OCI-LY7 (cell line): ENCODE data around the gene ZNF526. TPM values are rescaled to one million over a fixed set of nuclear protein-coding genes. Genes with fewer than 3 reads are reported as not detected.
"Not testable (repeated sequence)": the region's sequence is repeated elsewhere in the genome, so short reads cannot be mapped to it uniquely, and the experiment has no call there.

Experiments used
- BruUV-seq: library from RNA; stranded (reverse); fragments of 400-500 nt; replicated peaks from 2 replicates; lab custom pipeline; 2021; lab: Mats Ljungman, UMichigan
- CTCF ChIA-PET: fragments of 300-600 bp; sonication (Branson Sonifier 250); formaldehyde crosslinking; loops from one replicate; lab custom pipeline; 2022; ENCODE audit warnings: antibody characterized with exemption; ENCODE audit not compliant: unreplicated experiment; lab: Charles Lee
- POLR2A ChIA-PET: fragments of 300-600 bp; sonication (Branson Sonifier 250); formaldehyde crosslinking; loops from one replicate; lab custom pipeline; 2022; ENCODE audit warnings: antibody characterized with exemption; lab: Charles Lee
- DNase-seq: peaks from one replicate; pipeline ENCODE4 v3.0.0-alpha.2; 2015; ENCODE audit warnings: low spot score
- H2AFZ ChIP-seq: fragments of 200-600 bp; sonication (generic), shearing (Covaris generic); 2 replicates; pipeline ENCODE4 v1.6.1; 2014; ENCODE audit warnings: mild to moderate bottlenecking, antibody characterized with exemption, low read length, moderate library complexity
- H3K27ac ChIP-seq: fragments of 200-600 bp; sonication (generic); 2 replicates; pipeline ENCODE4 v1.5.1; 2014; ENCODE audit warnings: mixed run types, low read depth, mild to moderate bottlenecking, moderate library complexity, low read length, inconsistent platforms; ENCODE audit not compliant: poor library complexity, severe bottlenecking
- H3K36me3 ChIP-seq: fragments of 200-600 bp; sonication (generic); 2 replicates; pipeline ENCODE4 v1.6.1; 2014; ENCODE audit warnings: mild to moderate bottlenecking, antibody characterized with exemption, low read length, moderate library complexity, mixed read lengths; ENCODE audit not compliant: insufficient read depth
- H3K4me1 ChIP-seq: fragments of 200-600 bp; sonication (generic); 2 replicates; pipeline ENCODE4 v1.5.1; 2014; ENCODE audit warnings: mild to moderate bottlenecking, low read length; ENCODE audit not compliant: insufficient read depth, poor library complexity, severe bottlenecking
- H3K4me2 ChIP-seq: fragments of 200-600 bp; sonication (generic); 2 replicates; pipeline ENCODE4 v1.6.1; 2014; ENCODE audit warnings: mild to moderate bottlenecking, low read length
- H3K4me3 ChIP-seq: fragments of 200-600 bp; sonication (generic); 2 replicates; pipeline ENCODE4 v1.5.1; 2014; ENCODE audit warnings: mild to moderate bottlenecking, low read depth, low read length; ENCODE audit not compliant: poor library complexity, severe bottlenecking
- H3K79me2 ChIP-seq: fragments of 200-600 bp; sonication (generic); 2 replicates; pipeline ENCODE4 v1.6.1; 2016; ENCODE audit warnings: low read depth, mild to moderate bottlenecking, low read length, moderate library complexity, mixed read lengths; ENCODE audit not compliant: insufficient read depth
- H3K9me2 ChIP-seq: fragments of 200-600 bp; sonication (generic); 2 replicates; pipeline ENCODE4 v1.6.1; 2016; ENCODE audit warnings: mild to moderate bottlenecking, low read length, mixed read lengths; ENCODE audit not compliant: insufficient read depth
- H3K9me3 ChIP-seq: fragments of 200-600 bp; sonication (generic); 2 replicates; pipeline ENCODE4 v1.6.1; 2014; ENCODE audit warnings: mild to moderate bottlenecking, mixed run types, low read length, mixed read lengths
- H4K20me1 ChIP-seq: fragments of 200-600 bp; sonication (generic); 2 replicates; pipeline ENCODE4 v1.6.1; 2014; ENCODE audit warnings: mild to moderate bottlenecking, antibody characterized with exemption, low read length, moderate library complexity, mixed read lengths; ENCODE audit not compliant: insufficient read depth
- EZH2phosphoT487 ChIP-seq: fragments of 200-600 bp; sonication (generic); IDR thresholded peaks from 2 replicates; pipeline ENCODE4 v1.6.1; 2018; ENCODE audit warnings: low read depth, borderline replicate concordance, mild to moderate bottlenecking, mixed run types, antibody characterized with exemption, low read length, moderate library complexity, mixed read lengths
- intact Hi-C: fragments of 100-400 bp; cut with micrococcal nuclease; formaldehyde crosslinking; loops from one replicate; pipeline ENCODE4 v1.10.0; 2022; ENCODE audit not compliant: unreplicated experiment
- total RNA-seq, 2 experiments: library from RNA; depleted of rRNA in 1 of 2; stranded (reverse); fragments of >200 nt in 1 of 2; shearing (Covaris generic) in 1 of 2; gene quantifications; 2 replicates each; pipeline ENCODE4 v1.2.3, GENCODE V29; 2014 to 2022
- TF ChIP-seq, protein P1 (sequence below): fragments of 200-600 bp; sonication (generic); conservative IDR thresholded peaks from 2 replicates; pipeline ENCODE4 v1.5.1; 2014; ENCODE audit warnings: mild to moderate bottlenecking, antibody characterized with exemption, low read length, moderate library complexity, mixed read lengths

ZNF526 gene
- total RNA-seq, 2 experiments from 2014 or later: 9.0 to 12.7 TPM

DNA sequence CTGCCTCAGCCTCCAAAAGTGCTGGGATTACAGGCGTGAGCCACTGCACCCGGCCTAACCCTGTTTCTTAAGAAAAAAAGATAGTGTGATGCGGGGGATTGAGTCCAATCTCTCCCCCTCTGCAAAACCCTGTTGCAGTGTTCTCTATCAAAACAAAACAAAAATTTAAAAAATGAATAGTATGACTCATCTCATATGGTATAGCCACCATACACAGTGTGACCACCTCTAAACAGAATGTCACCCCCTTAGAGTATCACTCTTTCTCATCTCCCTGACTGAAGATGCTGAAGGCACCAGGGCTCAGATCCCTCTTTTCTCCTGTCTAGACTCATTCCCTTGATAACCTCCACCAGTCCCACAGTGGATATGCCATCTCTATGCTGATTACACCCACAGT is 41.7 kb downstream of the ZNF526 start:
- no peak overlapping the region for H3K4me2 ChIP-seq
- BruUV-seq: no TSS peak
- no peaks in the 10 kb centered on the region for H3K79me2 ChIP-seq
- H3K9me2 ChIP-seq: no peaks in the 10 kb centered on the region
- ChIA-PET POLR2A (no interaction called here), CTCF (no interaction called here)
- intact Hi-C loops: no loop called here
- TF ChIP-seq, protein P1, sequence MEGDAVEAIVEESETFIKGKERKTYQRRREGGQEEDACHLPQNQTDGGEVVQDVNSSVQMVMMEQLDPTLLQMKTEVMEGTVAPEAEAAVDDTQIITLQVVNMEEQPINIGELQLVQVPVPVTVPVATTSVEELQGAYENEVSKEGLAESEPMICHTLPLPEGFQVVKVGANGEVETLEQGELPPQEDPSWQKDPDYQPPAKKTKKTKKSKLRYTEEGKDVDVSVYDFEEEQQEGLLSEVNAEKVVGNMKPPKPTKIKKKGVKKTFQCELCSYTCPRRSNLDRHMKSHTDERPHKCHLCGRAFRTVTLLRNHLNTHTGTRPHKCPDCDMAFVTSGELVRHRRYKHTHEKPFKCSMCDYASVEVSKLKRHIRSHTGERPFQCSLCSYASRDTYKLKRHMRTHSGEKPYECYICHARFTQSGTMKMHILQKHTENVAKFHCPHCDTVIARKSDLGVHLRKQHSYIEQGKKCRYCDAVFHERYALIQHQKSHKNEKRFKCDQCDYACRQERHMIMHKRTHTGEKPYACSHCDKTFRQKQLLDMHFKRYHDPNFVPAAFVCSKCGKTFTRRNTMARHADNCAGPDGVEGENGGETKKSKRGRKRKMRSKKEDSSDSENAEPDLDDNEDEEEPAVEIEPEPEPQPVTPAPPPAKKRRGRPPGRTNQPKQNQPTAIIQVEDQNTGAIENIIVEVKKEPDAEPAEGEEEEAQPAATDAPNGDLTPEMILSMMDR: no peak
- no peak for TF ChIP-seq EZH2phosphoT487
- no peaks in the 10 kb centered on the region for H3K36me3 ChIP-seq
- no peak overlapping the region for H3K4me3 ChIP-seq
- DNase-seq: no peak
- no peaks in the 10 kb centered on the region for H4K20me1 ChIP-seq
- H3K4me1 ChIP-seq: no peaks in the 10 kb centered on the region
- H3K9me3 ChIP-seq: no peaks in the 10 kb centered on the region
- no peak overlapping the region for H3K27ac ChIP-seq
- H2AFZ ChIP-seq: no peak overlapping the region

DNA sequence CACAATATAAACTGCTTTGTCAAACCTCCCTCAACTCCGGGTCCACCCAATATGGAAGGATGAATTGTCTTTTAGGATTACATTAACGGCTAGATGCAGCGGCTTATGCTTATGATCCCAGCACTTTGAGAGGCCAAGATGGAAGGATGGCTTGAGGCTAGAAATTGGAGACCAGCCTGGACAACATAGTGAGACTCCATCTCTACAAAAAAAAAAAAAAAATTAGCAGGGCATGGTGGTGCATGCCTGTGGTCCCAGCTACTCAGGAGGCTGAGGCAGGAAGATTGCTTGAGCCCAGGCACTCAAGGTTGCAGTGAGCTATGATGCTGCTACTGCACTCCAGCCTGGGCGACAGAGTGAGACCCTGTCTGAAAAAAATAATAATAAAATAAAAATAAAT is 46.0 kb downstream of the ZNF526 start:
- H3K9me2 ChIP-seq, POLR2A ChIA-PET, CTCF ChIA-PET, H3K9me3 ChIP-seq, H4K20me1 ChIP-seq, H2AFZ ChIP-seq, DNase-seq, H3K36me3 ChIP-seq, H3K4me3 ChIP-seq, intact Hi-C loops, H3K27ac ChIP-seq, H3K79me2 ChIP-seq, BruUV-seq, H3K4me2 ChIP-seq: not testable (repeated sequence)
- H3K4me1 ChIP-seq: peaks cover 25% of the 10 kb centered on the region

DNA sequence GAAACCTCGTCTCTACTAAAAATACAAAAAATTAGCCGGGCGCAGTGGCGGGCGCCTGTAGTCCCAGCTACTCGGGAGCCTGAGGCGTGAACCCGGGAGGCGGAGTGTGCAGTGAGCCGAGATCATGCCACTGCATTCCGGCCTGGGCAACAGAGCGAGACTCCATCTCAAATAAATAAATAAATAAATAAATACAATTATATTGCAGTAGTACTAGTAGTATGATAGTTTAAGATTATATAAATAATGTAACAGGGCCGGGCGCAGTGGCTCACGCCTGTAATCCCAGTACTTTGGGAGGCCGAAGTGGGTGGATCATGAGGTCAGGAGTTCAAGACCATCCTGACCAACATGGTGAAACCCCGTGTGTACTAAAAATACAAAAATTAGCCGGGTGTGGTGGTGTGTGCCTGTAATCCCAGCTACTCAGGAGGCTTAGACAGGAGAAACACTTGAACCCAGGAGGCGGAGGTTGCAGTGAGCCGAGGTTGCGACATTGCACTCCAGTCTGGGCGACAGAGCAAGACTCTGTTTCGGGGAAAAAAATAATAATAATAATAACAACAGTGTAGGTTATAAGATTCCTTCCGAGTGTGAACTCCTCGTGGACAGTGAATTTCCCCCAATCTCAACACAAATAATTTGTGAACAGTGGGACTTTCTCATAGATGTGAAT is 47.0 kb downstream of the ZNF526 start:
- H3K27ac ChIP-seq, BruUV-seq, H2AFZ ChIP-seq, DNase-seq, intact Hi-C loops, H4K20me1 ChIP-seq, H3K9me3 ChIP-seq, POLR2A ChIA-PET, H3K79me2 ChIP-seq, H3K9me2 ChIP-seq, H3K36me3 ChIP-seq, CTCF ChIA-PET: not testable (repeated sequence)
- peaks cover 32% of the 10 kb centered on the region for H3K4me1 ChIP-seq
- peak overlapping the region; percentile 73 for H3K4me3 ChIP-seq
- peak overlapping the region; percentile 91 for H3K4me2 ChIP-seq
